H1 (cell line): ENCODE measurements around the gene RBM19. TPM values are rescaled to one million over a fixed set of nuclear protein-coding genes. Genes with fewer than 3 reads are reported as not detected.

Experiments used
- CTCF ChIA-PET: fragments of 300-600 bp; sonication (Branson Sonifier 250); formaldehyde crosslinking; loops from one replicate; lab custom pipeline; 2021; ENCODE audit not compliant: partially characterized antibody; lab: Charles Lee
- POLR2A ChIA-PET: fragments of 300-600 bp; sonication (Branson Sonifier 250); formaldehyde crosslinking; loops from one replicate; lab custom pipeline; 2021; ENCODE audit warnings: inconsistent platforms; ENCODE audit not compliant: partially characterized antibody; lab: Charles Lee
- DNase-seq, 2 experiments: peaks; one replicate each; pipeline versions ENCODE4 v3.0.0 to v3.0.0-alpha.2; 2010 to 2022; ENCODE audit warnings: low spot score in 2 of 2, low read depth in 1 of 2, mixed read lengths in 1 of 2
- FAIRE-seq: peaks from 2 replicates; lab custom pipeline; 2011; peaks lifted over from hg19 to GRCh38; lab: Jason Lieb, UNC
- H2AFZ ChIP-seq: 2 replicates; pipeline ENCODE4 v1.8.1; 2012; ENCODE audit warnings: low read length, inconsistent platforms
- H2AK5ac ChIP-seq: 2 replicates; pipeline ENCODE4 v1.6.1; 2013; ENCODE audit warnings: low read depth, low read length
- H2BK120ac ChIP-seq: replicated peaks from 2 replicates; pipeline ENCODE3; 2013; ENCODE audit warnings: low read depth, low read length, inconsistent platforms
- H2BK12ac ChIP-seq: 2 replicates; pipeline ENCODE4 v1.6.1; 2013; ENCODE audit warnings: low read depth, low read length
- H2BK15ac ChIP-seq: 2 replicates; pipeline ENCODE4 v1.6.1; 2013; ENCODE audit warnings: low read length
- H2BK20ac ChIP-seq: 2 replicates; pipeline ENCODE4 v1.6.1; 2013; ENCODE audit warnings: low read length
- H2BK5ac ChIP-seq: 2 replicates; pipeline ENCODE4 v1.6.1; 2013; ENCODE audit warnings: low read depth, low read length
- H3K14ac ChIP-seq: 2 replicates; pipeline ENCODE4 v1.6.1; 2013; ENCODE audit warnings: inconsistent platforms; ENCODE audit not compliant: insufficient read length
- H3K18ac ChIP-seq: 2 replicates; pipeline ENCODE4 v1.6.1; 2013; ENCODE audit warnings: low read length; ENCODE audit errors: extremely low read depth
- H3K23ac ChIP-seq: 2 replicates; pipeline ENCODE4 v1.6.1; 2013; ENCODE audit warnings: inconsistent platforms; ENCODE audit not compliant: insufficient read length
- H3K23me2 ChIP-seq: 2 replicates; pipeline ENCODE4 v1.6.1; 2013; ENCODE audit warnings: low read depth, low read length
- H3K27ac ChIP-seq: 2 replicates; pipeline ENCODE4 v1.6.1; 2011; ENCODE audit warnings: low read depth, low read length, inconsistent platforms
- H3K27me3 ChIP-seq, 4 experiments: replicated peaks in 1 of 4; 1 replicate in 1 of 4; 2 replicates in 3 of 4; pipeline versions ENCODE4 v1.6.1 to v1.8.1; 2011 to 2013; ENCODE audit warnings: low read length in 3 of 4, mild to moderate bottlenecking in 3 of 4, inconsistent platforms in 2 of 4, mixed read lengths in 2 of 4, moderate library complexity in 1 of 4; ENCODE audit not compliant: control insufficient read depth in 3 of 4, insufficient read depth in 3 of 4; ENCODE audit errors: extremely low read depth in 1 of 4
- H3K36me3 ChIP-seq, 4 experiments: 2 replicates each; pipeline versions ENCODE4 v1.6.1 to v1.8.1; 2011 to 2013; ENCODE audit warnings: mild to moderate bottlenecking in 4 of 4, low read length in 3 of 4, moderate library complexity in 2 of 4, control low read depth in 1 of 4, inconsistent platforms in 1 of 4; ENCODE audit not compliant: insufficient read depth in 4 of 4, control insufficient read depth in 2 of 4
- H3K4ac ChIP-seq: replicated peaks from 2 replicates; pipeline ENCODE3; 2013; ENCODE audit warnings: low read length, low read depth, mixed read lengths, inconsistent platforms; ENCODE audit not compliant: insufficient read length
- H3K4me1 ChIP-seq, 4 experiments: replicated peaks in 1 of 4; 1 replicate in 1 of 4; 2 replicates in 3 of 4; pipeline versions ENCODE4 v1.6.1 to v1.8.1; 2011 to 2013; ENCODE audit warnings: low read length in 3 of 4, inconsistent platforms in 2 of 4, mixed read lengths in 1 of 4; ENCODE audit not compliant: insufficient read depth in 4 of 4, control insufficient read depth in 3 of 4
- H3K4me2 ChIP-seq, 2 experiments: 2 replicates each; pipeline versions ENCODE4 v1.6.1 to v1.8.1; 2011 to 2013; ENCODE audit warnings: low read depth in 2 of 2, low read length in 2 of 2, control low read depth in 1 of 2, inconsistent platforms in 1 of 2, mild to moderate bottlenecking in 1 of 2; ENCODE audit not compliant: insufficient read depth in 1 of 2
- H3K4me3 ChIP-seq, 4 experiments: fragments of 200-600, 300-600 bp in 1 of 4; sonication (generic), shearing (Covaris generic), sonication (Bioruptor Twin) in 1 of 4; 2 replicates each; pipeline versions ENCODE4 v1.5.1 to v1.8.1; 2011 to 2016; ENCODE audit warnings: low read length in 4 of 4, low read depth in 3 of 4, control low read depth in 2 of 4, inconsistent platforms in 2 of 4, mild to moderate bottlenecking in 2 of 4, mixed read lengths in 1 of 4, moderate library complexity in 1 of 4; ENCODE audit not compliant: insufficient read depth in 2 of 4; ENCODE audit errors: extremely low read depth in 1 of 4
- H3K56ac ChIP-seq: replicated peaks from 2 replicates; pipeline ENCODE3; 2013; ENCODE audit warnings: low read depth, mild to moderate bottlenecking, mixed read lengths, low read length, inconsistent platforms; ENCODE audit not compliant: insufficient read length
- H3K79me1 ChIP-seq: 2 replicates; pipeline ENCODE4 v1.6.1; 2013; ENCODE audit warnings: low read depth, low read length, control low read depth
- H3K79me2 ChIP-seq, 2 experiments: 2 replicates each; pipeline versions ENCODE4 v1.6.1 to v1.8.1; 2012 to 2013; ENCODE audit warnings: low read length in 2 of 2, mild to moderate bottlenecking in 2 of 2, inconsistent platforms in 1 of 2; ENCODE audit not compliant: insufficient read depth in 2 of 2, control insufficient read depth in 1 of 2
- H3K9ac ChIP-seq, 4 experiments: replicated peaks in 1 of 4; 1 replicate in 1 of 4; 2 replicates in 3 of 4; pipeline versions ENCODE4 v1.6.1 to v1.8.1; 2011 to 2013; ENCODE audit warnings: low read depth in 3 of 4, low read length in 3 of 4, control low read depth in 2 of 4, mild to moderate bottlenecking in 2 of 4, moderate library complexity in 2 of 4, inconsistent platforms in 1 of 4; ENCODE audit errors: extremely low read depth in 1 of 4
- H3K9me3 ChIP-seq, 2 experiments: 2 replicates each; pipeline versions ENCODE4 v1.6.1 to v1.8.1; 2012 to 2013; ENCODE audit warnings: mild to moderate bottlenecking in 2 of 2, moderate library complexity in 2 of 2, control low read depth in 1 of 2, inconsistent platforms in 1 of 2, low read depth in 1 of 2, low read length in 1 of 2, mixed read lengths in 1 of 2; ENCODE audit not compliant: insufficient read depth in 2 of 2
- H4K20me1 ChIP-seq, 2 experiments: replicated peaks in 1 of 2; 2 replicates each; pipeline versions ENCODE3 to v1.8.1; 2011 to 2013; ENCODE audit warnings: inconsistent platforms in 2 of 2, low read length in 2 of 2, mild to moderate bottlenecking in 1 of 2; ENCODE audit not compliant: insufficient read depth in 2 of 2, control insufficient read depth in 1 of 2
- H4K5ac ChIP-seq: 2 replicates; pipeline ENCODE4 v1.6.1; 2013; ENCODE audit warnings: low read length, low read depth, mixed read lengths, inconsistent platforms; ENCODE audit not compliant: insufficient read length
- H4K8ac ChIP-seq: 2 replicates; pipeline ENCODE4 v1.8.0; 2013; ENCODE audit warnings: mild to moderate bottlenecking, moderate library complexity, low read length, inconsistent platforms; ENCODE audit not compliant: insufficient read depth; ENCODE audit errors: extremely low read depth
- H4K91ac ChIP-seq: replicated peaks from 2 replicates; pipeline ENCODE3; 2013; ENCODE audit warnings: low read length, mixed read lengths, inconsistent platforms; ENCODE audit not compliant: insufficient read length
- CBX5 ChIP-seq: fragments of 300-800, 300-1000 bp; sonication (generic); IDR thresholded peaks from 2 replicates; pipeline ENCODE4 v1.7.1; 2016; ENCODE audit warnings: antibody characterized with exemption, low read length, low read depth
- EZH2 ChIP-seq: fragments of 200-600 bp; sonication (generic); IDR thresholded peaks from 2 replicates; pipeline ENCODE4 v1.7.1; 2012; ENCODE audit warnings: low read depth, mild to moderate bottlenecking, moderate library complexity, low read length, inconsistent platforms; ENCODE audit not compliant: severe bottlenecking
- GTF2F1 ChIP-seq: IDR thresholded peaks from 2 replicates; pipeline ENCODE4 v1.6.1; 2012; ENCODE audit warnings: low read depth, low read length, improper control_type of control experiment, borderline replicate concordance
- HDAC6 ChIP-seq: IDR thresholded peaks from one replicate; pipeline ENCODE4 v1.7.1; 2012; ENCODE audit warnings: low read depth, mild to moderate bottlenecking, inconsistent platforms, low read length, moderate library complexity
- KDM5A ChIP-seq: fragments of 200-600 bp; IDR thresholded peaks from 2 replicates; pipeline ENCODE4 v1.7.1; 2012; ENCODE audit warnings: mild to moderate bottlenecking, low read length, inconsistent platforms, mixed read lengths
- NANOG ChIP-seq: IDR thresholded peaks from 2 replicates; pipeline ENCODE4 v1.6.1; 2011; ENCODE audit warnings: low read length, low read depth, mild to moderate bottlenecking, inconsistent platforms; ENCODE audit not compliant: insufficient read depth, poor library complexity, severe bottlenecking
- POLR2A ChIP-seq, 2 experiments: IDR thresholded peaks; 1 replicate in 1 of 2; 2 replicates in 1 of 2; pipeline ENCODE4 v1.6.1; 2011; ENCODE audit warnings: low read depth in 2 of 2, low read length in 2 of 2, mild to moderate bottlenecking in 2 of 2; ENCODE audit errors: control extremely low read depth in 1 of 2
- POU5F1 ChIP-seq: IDR thresholded peaks from 2 replicates; pipeline ENCODE4 v1.6.1; 2011; ENCODE audit warnings: low read depth, mild to moderate bottlenecking, low read length, moderate library complexity
- RBBP5 ChIP-seq: IDR thresholded peaks from 2 replicates; pipeline ENCODE4 v1.7.1; 2012; ENCODE audit warnings: low read depth, mild to moderate bottlenecking, inconsistent platforms, low read length, moderate library complexity, borderline replicate concordance
- SP4 ChIP-seq: IDR thresholded peaks from 2 replicates; pipeline ENCODE4 v1.6.1; 2012; ENCODE audit warnings: low read length, inconsistent platforms
- TCF12 ChIP-seq: IDR thresholded peaks from 2 replicates; pipeline ENCODE4 v1.6.1; 2011; ENCODE audit warnings: low read depth, mild to moderate bottlenecking, low read length
- WGBS, 2 experiments: shearing (Covaris generic) in 1 of 2; methylation state at CpG; one replicate each; pipeline versions ENCODE4 v1.1.6 to v1.1.7; 2013 to 2015; ENCODE audit warnings: low lambda C conversion rate in 2 of 2, mixed read lengths in 2 of 2, inconsistent platforms in 1 of 2, low coverage in 1 of 2, missing lambda C conversion rate in 1 of 2; ENCODE audit not compliant: insufficient replicate concordance in 2 of 2, insufficient coverage in 1 of 2, insufficient read length in 1 of 2; ENCODE audit errors: extremely low coverage in 1 of 2, missing lambda C conversion rate in 1 of 2; 5-methylcytosine and 5-hydroxymethylcytosine counted together
- polyA plus RNA-seq, 7 experiments: library from polyadenylated mRNA; depleted of rRNA in 3 of 7; stranded (reverse) in 5 of 7; unstranded in 2 of 7; fragments of >200 nt in 5 of 7; fragments of 200-250 nt in 2 of 7; gene quantifications; 1 replicate in 5 of 7; 2 replicates in 1 of 7; 4 replicates in 1 of 7; pipeline versions ENCODE4 v1.2.1 to v1.2.3, GENCODE V29; 2011 to 2013; ENCODE audit warnings: missing spikeins in 2 of 7, mixed read lengths in 2 of 7
- total RNA-seq: library from RNA; stranded (reverse); fragmentation: NEBNext Ultra II Directional; extraction: Animal tissue kit (Norgen Biotek cat#: 25700); gene quantifications from 2 replicates; pipeline ENCODE4 v1.2.1, GENCODE V29; 2021
- TF ChIP-seq, protein P1 (sequence below): IDR thresholded peaks from 2 replicates; pipeline ENCODE4 v1.6.1; 2012; ENCODE audit warnings: inconsistent platforms

RBM19 gene
- total and polyA plus RNA-seq, 2 of the 8 experiments (the other 6 are each of a cell fraction or from before 2014, with no cell fraction given): 23.4 to 61.9 TPM

GRCh38 chr12:114003286-114003685 lies 37.2 kb upstream of the RBM19 start:
- Histone ChIP-seq H3K4me2 (no peak overlapping the region), H3K18ac (no peak overlapping the region), H3K9ac (no peak overlapping the region), H3K14ac (no peak overlapping the region), H4K5ac (no peak overlapping the region), H2BK15ac (no peak overlapping the region), H2BK20ac (no peak overlapping the region), H3K56ac (no peak overlapping the region), H3K36me3 (no peaks in the 10 kb centered on the region), H3K79me1 (no peaks in the 10 kb centered on the region), H2BK12ac (no peak overlapping the region), H3K23ac (no peak overlapping the region), H4K8ac (no peak overlapping the region), H2AFZ (no peak overlapping the region), H3K9me3 (no peaks in the 10 kb centered on the region), H3K27ac (no peak overlapping the region), H4K91ac (no peak overlapping the region), H3K79me2 (no peaks in the 10 kb centered on the region), H3K23me2 (no peaks in the 10 kb centered on the region; the same call in 1 of the 2 replicates), H2BK5ac (no peak overlapping the region), H3K4me1 (no peaks in the 10 kb centered on the region), H3K4ac (no peak overlapping the region), H4K20me1 (no peaks in the 10 kb centered on the region), H2AK5ac (no peak overlapping the region), H3K27me3 (no peaks in the 10 kb centered on the region; a peak in 1 of 7 replicates), H3K4me3 (no peak overlapping the region), H2BK120ac (no peak overlapping the region)
- no peak for DNase-seq
- 90% methylated on average over 5 of the region's 5 CpGs; no CpG with 5 or more reads in 1 of the 2 experiments for WGBS, 2 experiments
- ChIA-PET POLR2A (no interaction called here), CTCF (interaction anchor here (0.6 to 2.1 kb wide), 2 partner anchors 23 to 369 kb away, joined by 3 to 7 read pairs; no protein-coding TSS in a partner anchor)
- no peak for FAIRE-seq
- TF ChIP-seq EZH2: no peak
- TF ChIP-seq GTF2F1: no peak
- TF ChIP-seq CBX5: no peak
- TF ChIP-seq POLR2A (IDR thresholded peaks at IDR 0.05; ENCODE audit: control extremely low read depth in 1 of 2, low read depth in 2 of 2, low read length in 2 of 2): no peak
- TF ChIP-seq HDAC6: no peak
- no peak for TF ChIP-seq KDM5A
- TF ChIP-seq POU5F1: no peak
- TF ChIP-seq RBBP5: no peak
- no peak for TF ChIP-seq TCF12
- TF ChIP-seq, protein P1, sequence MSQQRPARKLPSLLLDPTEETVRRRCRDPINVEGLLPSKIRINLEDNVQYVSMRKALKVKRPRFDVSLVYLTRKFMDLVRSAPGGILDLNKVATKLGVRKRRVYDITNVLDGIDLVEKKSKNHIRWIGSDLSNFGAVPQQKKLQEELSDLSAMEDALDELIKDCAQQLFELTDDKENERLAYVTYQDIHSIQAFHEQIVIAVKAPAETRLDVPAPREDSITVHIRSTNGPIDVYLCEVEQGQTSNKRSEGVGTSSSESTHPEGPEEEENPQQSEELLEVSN: no peak
- TF ChIP-seq SP4: no peak
- TF ChIP-seq NANOG: no peak
